Breast epithelium (tissue), 4 donors: ENCODE data around the gene KCTD19. TPM values are rescaled to one million over a fixed set of nuclear protein-coding genes. Genes with fewer than 3 reads are reported as not detected.

Experiments
- DNase-seq, 2 donors: peaks; one replicate each; pipeline ENCODE4 v3.0.0-alpha.2; 2019; ENCODE audit warnings: low spot score in 2 of 2
- H3K27ac ChIP-seq, 2 donors: fragments of 200-600 bp; sonication (generic) in 1 of 2; one replicate each; pipeline ENCODE4 v1.5.1; 2016 to 2019; ENCODE audit warnings: mild to moderate bottlenecking in 1 of 2
- H3K27me3 ChIP-seq, 2 donors: fragments of 200-600 bp; sonication (generic) in 1 of 2; one replicate each; pipeline versions ENCODE4 v1.5.1 to v1.6.0; 2017 to 2019; ENCODE audit warnings: control low read depth in 1 of 2, mild to moderate bottlenecking in 1 of 2
- H3K36me3 ChIP-seq: fragments of 200-600 bp; one replicate; pipeline ENCODE4 v1.5.1; 2019
- H3K4me1 ChIP-seq, 2 donors: fragments of 200-600 bp; sonication (generic); one replicate each; pipeline ENCODE4 v1.5.1; 2016 to 2019; ENCODE audit warnings: control low read depth in 1 of 2
- H3K4me3 ChIP-seq, 3 donors: fragments of 200-600 bp; sonication (generic); 1 replicate in 2 of 3; 2 replicates in 1 of 3; pipeline ENCODE4 v1.5.1; 2016 to 2019; ENCODE audit warnings: mild to moderate bottlenecking in 3 of 3, moderate library complexity in 2 of 3
- H3K9me3 ChIP-seq, 2 donors: fragments of 200-600 bp; sonication (generic) in 1 of 2; one replicate each; pipeline ENCODE4 v1.5.1; 2016 to 2019; ENCODE audit warnings: control low read depth in 1 of 2
- POLR2A ChIP-seq: fragments of 450-650 bp; IDR thresholded peaks from one replicate; pipeline ENCODE4 v1.6.1; 2016; ENCODE audit warnings: antibody characterized with exemption, mild to moderate bottlenecking, moderate library complexity
- POLR2AphosphoS5 ChIP-seq, 3 donors: sonication (generic); formaldehyde crosslinking; IDR thresholded peaks; one replicate each; pipeline ENCODE4 v1.6.1; 2017; ENCODE audit warnings: antibody characterized with exemption in 3 of 3
- intact Hi-C: fragments of 100-400 bp; cut with DNase I; formaldehyde crosslinking; loops from one replicate; pipeline ENCODE4 v1.15.1; 2023; ENCODE audit warnings: low total_unique reads
- total RNA-seq, 3 donors: library from RNA; depleted of rRNA; stranded (reverse); fragments of >200 nt; gene quantifications; one replicate each; pipeline ENCODE4 v1.1.0, GENCODE V29; 2016
- TF ChIP-seq, protein P1 (sequence below), 3 donors: fragments of 450-650 bp; IDR thresholded peaks; one replicate each; pipeline ENCODE4 v1.5.1; 2016 to 2017; ENCODE audit warnings: antibody characterized with exemption in 3 of 3, mild to moderate bottlenecking in 3 of 3, moderate library complexity in 3 of 3

KCTD19 gene
- total RNA-seq, 3 donors from 2014 or later, result 1.0 TPM; not detected in 2

DNA sequence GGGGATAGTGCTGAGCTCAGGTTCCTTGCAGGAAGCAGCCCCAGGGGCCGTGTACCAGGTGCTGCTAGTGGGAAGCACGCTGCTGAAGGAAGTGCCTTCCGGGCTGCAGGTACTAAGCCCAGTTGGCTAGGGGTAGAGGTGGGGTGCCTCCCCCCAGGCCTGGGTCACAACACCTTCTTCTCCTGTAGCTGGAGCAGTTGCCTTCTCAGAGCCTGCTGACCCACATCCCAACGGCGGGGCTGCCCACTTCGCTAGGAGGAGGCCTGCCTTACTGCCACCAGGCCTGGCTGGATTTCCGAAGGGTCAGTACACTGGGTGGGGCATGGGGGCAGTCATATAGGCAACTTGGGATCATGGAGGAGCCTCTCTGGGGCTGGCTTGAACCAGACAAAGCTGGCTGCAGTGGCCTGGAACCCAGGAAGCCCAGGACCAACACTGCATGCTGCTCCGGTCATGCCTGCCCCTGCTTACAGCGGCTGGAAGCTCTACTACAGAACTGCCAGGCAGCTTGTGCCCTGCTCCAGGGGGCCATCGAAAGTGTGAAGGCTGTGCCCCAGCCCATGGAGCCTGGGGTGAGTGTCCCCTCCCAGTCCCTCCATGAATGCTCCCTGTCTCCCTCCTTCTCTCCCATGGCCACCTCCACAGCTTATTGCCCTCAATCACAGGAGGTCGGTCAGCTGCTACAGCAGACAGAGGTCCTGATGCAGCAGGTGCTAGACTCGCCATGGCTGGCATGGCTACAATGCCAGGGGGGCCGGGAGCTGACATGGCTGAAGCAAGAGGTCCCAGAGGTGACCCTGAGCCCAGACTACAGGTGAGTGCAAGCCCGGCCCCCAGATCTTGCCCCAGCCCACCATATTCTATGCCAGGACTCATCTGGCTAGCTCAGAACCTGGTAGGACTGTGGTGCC, 44.8 kb downstream of the KCTD19 start:
- intact Hi-C loops, result loop anchor here (5.0 kb wide), 1 partner anchor 379 kb away; no protein-coding TSS in a partner anchor

GRCh38 chr16:67280090-67281015, 46.2 kb downstream of the KCTD19 start:
- no peak for DNase-seq
- no peak for TF ChIP-seq POLR2AphosphoS5 (IDR thresholded peaks at IDR 0.05)
- TF ChIP-seq, protein P1, sequence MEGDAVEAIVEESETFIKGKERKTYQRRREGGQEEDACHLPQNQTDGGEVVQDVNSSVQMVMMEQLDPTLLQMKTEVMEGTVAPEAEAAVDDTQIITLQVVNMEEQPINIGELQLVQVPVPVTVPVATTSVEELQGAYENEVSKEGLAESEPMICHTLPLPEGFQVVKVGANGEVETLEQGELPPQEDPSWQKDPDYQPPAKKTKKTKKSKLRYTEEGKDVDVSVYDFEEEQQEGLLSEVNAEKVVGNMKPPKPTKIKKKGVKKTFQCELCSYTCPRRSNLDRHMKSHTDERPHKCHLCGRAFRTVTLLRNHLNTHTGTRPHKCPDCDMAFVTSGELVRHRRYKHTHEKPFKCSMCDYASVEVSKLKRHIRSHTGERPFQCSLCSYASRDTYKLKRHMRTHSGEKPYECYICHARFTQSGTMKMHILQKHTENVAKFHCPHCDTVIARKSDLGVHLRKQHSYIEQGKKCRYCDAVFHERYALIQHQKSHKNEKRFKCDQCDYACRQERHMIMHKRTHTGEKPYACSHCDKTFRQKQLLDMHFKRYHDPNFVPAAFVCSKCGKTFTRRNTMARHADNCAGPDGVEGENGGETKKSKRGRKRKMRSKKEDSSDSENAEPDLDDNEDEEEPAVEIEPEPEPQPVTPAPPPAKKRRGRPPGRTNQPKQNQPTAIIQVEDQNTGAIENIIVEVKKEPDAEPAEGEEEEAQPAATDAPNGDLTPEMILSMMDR (IDR thresholded peaks at IDR 0.05), result no peak
- TF ChIP-seq POLR2A, result no peak
- Histone ChIP-seq H3K9me3 (no peaks in the 10 kb centered on the region), H3K36me3 (no peaks in the 10 kb centered on the region), H3K4me3 (peak overlapping the region; percentile 57 to 76 (median 76)), H3K27ac (peak overlapping the region; percentile 89 to 91), H3K27me3 (no peaks in the 10 kb centered on the region), H3K4me1 (peaks cover 7 to 8% of the 10 kb centered on the region in 2 donors)
- intact Hi-C loops, result loop anchor here (5.0 kb wide), 1 partner anchor 378 kb away; no protein-coding TSS in a partner anchor

More for the DNA sequence above, 44.8 kb downstream of the KCTD19 start:
- no peak for TF ChIP-seq POLR2AphosphoS5 (IDR thresholded peaks at IDR 0.05)
- no peak for TF ChIP-seq POLR2A
- TF ChIP-seq, protein P1 (IDR thresholded peaks at IDR 0.05), result no peak
- H3K36me3 ChIP-seq, result no peaks in the 10 kb centered on the region
- no peak overlapping the region for H3K4me3 ChIP-seq
- DNase-seq, result no peak
- H3K9me3 ChIP-seq, result no peaks in the 10 kb centered on the region
- H3K27ac ChIP-seq, result no peak overlapping the region
- peaks cover 7 to 8% of the 10 kb centered on the region in 2 donors for H3K4me1 ChIP-seq
- H3K27me3 ChIP-seq, result no peaks in the 10 kb centered on the region

- Histone ChIP-seq H3K9me3 (no peaks in the 10 kb centered on the region), H3K27ac (peak within 1 kb of the TSS; percentile 89 to 91), H3K27me3 (no peaks in the 10 kb centered on the region), H3K4me3 (peak within 1 kb of the TSS; percentile 57 to 76 (median 76)), H3K36me3 (no peaks in the 10 kb centered on the region), H3K4me1 (peaks cover 7 to 8% of the 10 kb centered on the region in 2 donors)
- intact Hi-C loops, result loop anchor here (5.0 kb wide), 1 partner anchor 377 kb away; no protein-coding TSS in a partner anchor
- TF ChIP-seq, protein P1 (IDR thresholded peaks at IDR 0.05), result peak; percentile 9 to 92 (median 34)
- TF ChIP-seq POLR2A, result no peak
- TF ChIP-seq POLR2AphosphoS5 (IDR thresholded peaks at IDR 0.05), result peak in 2 of 3 donors; percentile 12 to 18
- DNase-seq, result peak; percentile 61 to 78
These were observed 47.0 kb downstream of the KCTD19 start, which contains the start of gene PLEKHG4 for GRCh38 chr16:67279296-67280089. Gene PLEKHG4 (plus strand): TSS chr16:67279532. CDS start chr16:67280045, 513 bp downstream.

- Histone ChIP-seq H3K36me3 (no peaks in the 10 kb centered on the region), H3K9me3 (no peaks in the 10 kb centered on the region), H3K4me3 (peak overlapping the region; percentile 57 to 76 (median 76)), H3K27ac (peak overlapping the region; percentile 89 to 91), H3K27me3 (no peaks in the 10 kb centered on the region), H3K4me1 (peaks cover 7 to 8% of the 10 kb centered on the region in 2 donors)
- intact Hi-C loops, result no loop called here
- no peak for TF ChIP-seq POLR2AphosphoS5 (IDR thresholded peaks at IDR 0.05)
- TF ChIP-seq, protein P1 (IDR thresholded peaks at IDR 0.05), result peak in 1 of 3 donors; percentile 10
- no peak for TF ChIP-seq POLR2A
- DNase-seq, result no peak
These were observed 47.7 kb downstream of the KCTD19 start for GRCh38 chr16:67278773-67279295.
